NT2/D1 (cell line): ENCODE data around the gene DACH1.

Source experiments
- DNase-seq: peaks from one replicate; pipeline ENCODE4 v3.0.0-alpha.2; 2011; ENCODE audit warnings: low read depth, low spot score
- H3K27me3 ChIP-seq: 2 replicates; pipeline ENCODE4 v1.6.0; 2011; ENCODE audit warnings: mild to moderate bottlenecking; ENCODE audit not compliant: insufficient read length, insufficient read depth
- H3K36me3 ChIP-seq: 2 replicates; pipeline ENCODE4 v1.6.1; 2011; ENCODE audit warnings: mild to moderate bottlenecking, low read length, mixed read lengths; ENCODE audit not compliant: insufficient read depth, insufficient read length
- H3K4me1 ChIP-seq: 2 replicates; pipeline ENCODE4 v1.5.1; 2011; ENCODE audit not compliant: insufficient read depth, insufficient read length
- H3K4me3 ChIP-seq: 2 replicates; pipeline ENCODE4 v1.5.1; 2011; ENCODE audit warnings: low read depth; ENCODE audit not compliant: insufficient read length
- H3K9ac ChIP-seq: 2 replicates; pipeline ENCODE4 v1.6.0; 2011; ENCODE audit warnings: low read depth; ENCODE audit not compliant: insufficient read length
- H3K9me3 ChIP-seq: 2 replicates; pipeline ENCODE4 v1.5.1; 2011; ENCODE audit warnings: mild to moderate bottlenecking, low read length; ENCODE audit not compliant: insufficient read depth
- SUZ12 ChIP-seq: IDR thresholded peaks from 2 replicates; pipeline ENCODE4 v1.6.1; 2011; ENCODE audit not compliant: insufficient read length, insufficient read depth; ENCODE audit errors: extremely low read depth
- YY1 ChIP-seq: IDR thresholded peaks from 2 replicates; pipeline ENCODE4 v1.6.1; 2011; ENCODE audit not compliant: insufficient read length, insufficient read depth
- ZNF274 ChIP-seq: IDR thresholded peaks from 2 replicates; pipeline ENCODE4 v1.6.1; 2011; ENCODE audit warnings: mild to moderate bottlenecking, low read depth, low read length

DACH1 gene

GRCh38 chr13:71430681-71431080 is 436.3 kb downstream of the DACH1 start:
- H3K27me3 ChIP-seq: no peaks in the 10 kb centered on the region
- no peak for DNase-seq
- no peak for TF ChIP-seq SUZ12
- no peak for TF ChIP-seq ZNF274
- TF ChIP-seq YY1: no peak

GRCh38 chr13:71417205-71417604 is 449.8 kb downstream of the DACH1 start:
- Histone ChIP-seq H3K9ac (no peak overlapping the region), H3K9me3 (no peaks in the 10 kb centered on the region), H3K4me1 (no peaks in the 10 kb centered on the region), H3K36me3 (no peaks in the 10 kb centered on the region), H3K27me3 (no peaks in the 10 kb centered on the region), H3K4me3 (no peak overlapping the region)
- DNase-seq: no peak
- TF ChIP-seq YY1 (no peak), ZNF274 (no peak), SUZ12 (no peak)

More at GRCh38 chr13:71430681-71431080, 436.3 kb downstream of the DACH1 start:
- Histone ChIP-seq H3K36me3 (no peaks in the 10 kb centered on the region), H3K4me3 (no peak overlapping the region), H3K9me3 (no peaks in the 10 kb centered on the region), H3K9ac (no peak overlapping the region), H3K4me1 (no peaks in the 10 kb centered on the region)

- Histone ChIP-seq H3K4me1 (no peaks in the 10 kb centered on the region), H3K9me3 (no peaks in the 10 kb centered on the region), H3K4me3 (no peak overlapping the region), H3K27me3 (no peaks in the 10 kb centered on the region), H3K9ac (no peak overlapping the region), H3K36me3 (no peaks in the 10 kb centered on the region)
- no peak for DNase-seq
- TF ChIP-seq SUZ12 (no peak), ZNF274 (no peak), YY1 (no peak)
Measured at GRCh38 chr13:71412231-71412630, 454.8 kb downstream of the DACH1 start.

GRCh38 chr13:71408416-71408815 is 458.6 kb downstream of the DACH1 start:
- Histone ChIP-seq H3K36me3 (no peaks in the 10 kb centered on the region), H3K9ac (no peak overlapping the region), H3K9me3 (no peaks in the 10 kb centered on the region), H3K4me1 (no peaks in the 10 kb centered on the region), H3K4me3 (no peak overlapping the region), H3K27me3 (no peaks in the 10 kb centered on the region)
- no peak for DNase-seq
- TF ChIP-seq ZNF274 (no peak), YY1 (no peak), SUZ12 (no peak)

- DNase-seq: no peak
- TF ChIP-seq ZNF274 (no peak), YY1 (no peak), SUZ12 (no peak)
Measured at GRCh38 chr13:71399631-71400215, 467.3 kb downstream of the DACH1 start.

GRCh38 chr13:71396149-71396548 is 470.9 kb downstream of the DACH1 start:
- Histone ChIP-seq H3K9ac (no peak overlapping the region), H3K9me3 (no peaks in the 10 kb centered on the region), H3K4me1 (no peaks in the 10 kb centered on the region), H3K36me3 (no peaks in the 10 kb centered on the region), H3K27me3 (no peaks in the 10 kb centered on the region), H3K4me3 (no peak overlapping the region)
- TF ChIP-seq ZNF274 (no peak), YY1 (no peak), SUZ12 (no peak)
- no peak for DNase-seq

More at GRCh38 chr13:71399631-71400215, 467.3 kb downstream of the DACH1 start:
- Histone ChIP-seq H3K9me3 (no peaks in the 10 kb centered on the region), H3K4me3 (no peak overlapping the region), H3K9ac (no peak overlapping the region), H3K36me3 (no peaks in the 10 kb centered on the region), H3K27me3 (no peaks in the 10 kb centered on the region), H3K4me1 (no peaks in the 10 kb centered on the region)

- Histone ChIP-seq H3K4me1 (no peaks in the 10 kb centered on the region), H3K27me3 (no peaks in the 10 kb centered on the region), H3K9ac (no peak overlapping the region), H3K9me3 (no peaks in the 10 kb centered on the region), H3K36me3 (no peaks in the 10 kb centered on the region), H3K4me3 (no peak overlapping the region)
- TF ChIP-seq SUZ12: no peak
- no peak for TF ChIP-seq ZNF274
- TF ChIP-seq YY1: no peak
- no peak for DNase-seq
Measured at GRCh38 chr13:71395053-71395452, 472.0 kb downstream of the DACH1 start.
